ENCODE results near the gene ITGBL1. TPM values are rescaled to one million over a fixed set of nuclear protein-coding genes. Genes with fewer than 3 reads are reported as not detected.
A peak's percentile ranks its signal among the peaks of the same experiment; 100 is the strongest.

Gene ITGBL1
- total and polyA plus RNA-seq, 9 donors: 0.45 to 9.3 (median 1.8) TPM

DNA sequence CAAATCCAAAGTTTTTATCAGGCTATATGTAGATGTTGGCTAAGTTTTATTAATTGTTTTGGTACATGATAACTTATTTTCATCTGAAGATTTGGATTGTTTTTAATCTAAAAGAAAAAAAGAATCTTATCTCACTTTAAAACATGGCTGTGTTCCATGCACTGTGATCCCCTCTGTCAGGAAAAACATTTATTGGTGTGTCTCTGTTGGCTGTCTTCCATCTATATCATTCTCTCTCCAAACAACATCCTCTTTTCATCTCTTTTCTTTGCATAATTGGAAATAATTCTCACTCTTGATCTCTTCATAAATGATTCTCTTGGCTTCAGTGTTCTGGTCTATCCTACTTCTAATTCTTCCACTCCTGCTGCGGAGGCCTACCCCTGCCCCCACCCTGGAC, 40.4 kb upstream of the ITGBL1 start:
- Histone ChIP-seq H3K4me1 (ENCODE audit: insufficient read depth) (no peaks in the 10 kb centered on the region), H3K9me3 (no peaks in the 10 kb centered on the region), H3K27me3 (no peaks in the 10 kb centered on the region), H3K4me3 (no peak overlapping the region), H3K27ac (no peak overlapping the region), H3K36me3 (no peaks in the 10 kb centered on the region)
- intact Hi-C loops (cut with DNase I): no loop called here
- no peak for DNase-seq
- TF ChIP-seq POLR2A (IDR thresholded peaks at IDR 0.05) (no peak), CTCF (IDR thresholded peaks at IDR 0.05) (no peak), EP300 (IDR thresholded peaks at IDR 0.05) (no peak)
- WGBS, 3 donors: 50 to 71% (median 61%) methylated on average over 1 of the region's 1 CpG

DNA sequence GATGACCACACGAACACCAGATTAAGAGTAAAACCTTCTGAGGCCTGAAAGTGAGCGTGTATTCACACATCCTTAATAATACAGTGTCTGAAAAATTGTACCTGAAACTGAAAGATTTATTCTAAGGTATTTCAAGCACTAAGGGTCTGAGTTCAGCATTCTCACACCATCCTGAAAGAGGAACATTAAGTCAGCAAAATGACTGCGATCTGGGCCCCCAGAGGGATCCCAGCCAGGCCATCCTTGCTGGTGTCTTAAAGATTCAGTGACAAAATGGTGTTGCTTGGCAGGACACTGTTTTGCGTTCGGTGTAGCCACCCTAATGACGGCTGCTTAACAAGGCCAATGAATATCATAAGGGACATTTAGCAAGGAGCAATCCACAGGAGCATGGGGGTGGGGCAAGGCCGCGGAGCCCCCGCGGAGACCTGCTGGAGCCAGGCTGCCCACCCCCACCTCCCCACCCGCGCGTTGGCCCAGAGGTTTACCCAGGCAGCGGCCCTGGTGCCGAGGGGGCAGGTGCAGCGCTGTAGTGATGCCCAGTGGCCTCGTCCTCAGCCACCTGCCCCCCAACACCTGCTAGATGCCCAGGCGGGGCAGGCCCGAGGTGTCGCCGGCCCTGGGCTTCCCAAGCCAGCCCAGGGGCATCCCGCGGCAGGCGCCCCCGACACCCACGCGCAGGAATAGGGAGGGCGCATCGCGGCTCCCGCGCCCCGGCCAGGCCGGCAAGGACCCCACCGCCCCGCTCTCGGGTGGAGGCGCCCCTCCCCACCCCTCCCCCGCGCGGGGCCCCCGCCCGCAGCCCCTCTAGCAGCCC, 36.9 kb upstream of the ITGBL1 start:
- peak overlapping the region in 1 of 2 donors; percentile 40 for H3K27ac ChIP-seq
- no peaks in the 10 kb centered on the region for H3K9me3 ChIP-seq
- intact Hi-C loops (cut with DNase I): no loop called here
- 20 to 28% (median 21%) methylated on average over 33 to 42 of the region's 43 CpGs for WGBS, 3 donors
- no peaks in the 10 kb centered on the region for H3K36me3 ChIP-seq
- DNase-seq: peak in 1 of 5 donors; percentile 57
- H3K4me1 ChIP-seq (ENCODE audit: insufficient read depth): no peaks in the 10 kb centered on the region
- H3K4me3 ChIP-seq: peak overlapping the region; percentile 15
- TF ChIP-seq POLR2A (IDR thresholded peaks at IDR 0.05): no peak
- TF ChIP-seq CTCF (IDR thresholded peaks at IDR 0.05): no peak
- TF ChIP-seq EP300 (IDR thresholded peaks at IDR 0.05): no peak
- H3K27me3 ChIP-seq: no peaks in the 10 kb centered on the region

- H3K27me3 ChIP-seq: no peaks in the 10 kb centered on the region
- TF ChIP-seq POLR2A (IDR thresholded peaks at IDR 0.05): no peak
- no peak for TF ChIP-seq CTCF (IDR thresholded peaks at IDR 0.05)
- TF ChIP-seq EP300 (IDR thresholded peaks at IDR 0.05): no peak
Observed at GRCh38 chr13:101416181-101417042, 36.1 kb upstream of the ITGBL1 start, which contains the start of gene NALCN. Gene NALCN, minus strand, starts transcription at chr13:101416508. Its CDS starts 17,382 bp downstream, at chr13:101399126.

DNA sequence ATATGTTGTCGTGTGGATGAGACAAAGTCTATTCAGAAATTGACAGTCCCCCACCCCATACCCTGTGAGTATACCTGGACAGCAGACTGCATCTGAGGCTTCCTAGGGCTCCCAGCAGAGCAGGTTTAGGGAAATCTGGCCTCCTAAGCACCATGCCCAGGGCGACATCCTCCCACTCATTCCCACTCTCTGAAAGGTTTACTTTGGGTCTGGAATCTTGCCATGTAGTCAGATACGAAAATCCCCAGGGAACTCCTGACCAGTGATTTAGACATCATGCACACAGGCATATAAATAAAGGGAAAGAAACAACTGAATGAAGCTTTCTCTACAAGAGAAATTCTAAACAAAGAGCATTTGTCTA, 35.5 kb upstream of the ITGBL1 start:
- H3K27ac ChIP-seq: no peak overlapping the region
- 14 to 19% (median 16%) methylated on average over 3 of the region's 3 CpGs for WGBS, 3 donors

More at GRCh38 chr13:101416181-101417042, 36.1 kb upstream of the ITGBL1 start, which contains the start of gene NALCN:
- Histone ChIP-seq H3K4me1 (ENCODE audit: insufficient read depth) (no peaks in the 10 kb centered on the region), H3K27ac (peak within 1 kb of the TSS in 1 of 2 donors; percentile 40), H3K36me3 (no peaks in the 10 kb centered on the region), H3K4me3 (peak within 1 kb of the TSS; percentile 15), H3K9me3 (no peaks in the 10 kb centered on the region)
- 1 to 3% (median 1%) methylated on average over 46 to 85 of the region's 85 CpGs for WGBS, 3 donors
- DNase-seq: peak in 2 of 5 donors; percentile 15 to 65
- intact Hi-C loops (cut with DNase I): no loop called here

More for the DNA sequence above, 35.5 kb upstream of the ITGBL1 start:
- no peak overlapping the region for H3K4me3 ChIP-seq
- no peaks in the 10 kb centered on the region for H3K36me3 ChIP-seq
- no peaks in the 10 kb centered on the region for H3K9me3 ChIP-seq
- no peaks in the 10 kb centered on the region for H3K4me1 ChIP-seq (ENCODE audit: insufficient read depth)
- DNase-seq: no peak
- intact Hi-C loops (cut with DNase I): no loop called here
- no peak for TF ChIP-seq EP300 (IDR thresholded peaks at IDR 0.05)
- no peak for TF ChIP-seq CTCF (IDR thresholded peaks at IDR 0.05)
- no peak for TF ChIP-seq POLR2A (IDR thresholded peaks at IDR 0.05)
- no peaks in the 10 kb centered on the region for H3K27me3 ChIP-seq

Measured in ovary (tissue), 9 donors.